ENCODE results near the gene CCIN. TPM values are rescaled to one million over a fixed set of nuclear protein-coding genes. Genes with fewer than 3 reads are reported as not detected.
A peak's percentile ranks its signal among the peaks of the same experiment; 100 is the strongest.

The CCIN gene
- total and polyA plus RNA-seq, 9 of the 15 experiments (the other 6 are each of a cell fraction or from before 2014, with no cell fraction given): not detected

DNA sequence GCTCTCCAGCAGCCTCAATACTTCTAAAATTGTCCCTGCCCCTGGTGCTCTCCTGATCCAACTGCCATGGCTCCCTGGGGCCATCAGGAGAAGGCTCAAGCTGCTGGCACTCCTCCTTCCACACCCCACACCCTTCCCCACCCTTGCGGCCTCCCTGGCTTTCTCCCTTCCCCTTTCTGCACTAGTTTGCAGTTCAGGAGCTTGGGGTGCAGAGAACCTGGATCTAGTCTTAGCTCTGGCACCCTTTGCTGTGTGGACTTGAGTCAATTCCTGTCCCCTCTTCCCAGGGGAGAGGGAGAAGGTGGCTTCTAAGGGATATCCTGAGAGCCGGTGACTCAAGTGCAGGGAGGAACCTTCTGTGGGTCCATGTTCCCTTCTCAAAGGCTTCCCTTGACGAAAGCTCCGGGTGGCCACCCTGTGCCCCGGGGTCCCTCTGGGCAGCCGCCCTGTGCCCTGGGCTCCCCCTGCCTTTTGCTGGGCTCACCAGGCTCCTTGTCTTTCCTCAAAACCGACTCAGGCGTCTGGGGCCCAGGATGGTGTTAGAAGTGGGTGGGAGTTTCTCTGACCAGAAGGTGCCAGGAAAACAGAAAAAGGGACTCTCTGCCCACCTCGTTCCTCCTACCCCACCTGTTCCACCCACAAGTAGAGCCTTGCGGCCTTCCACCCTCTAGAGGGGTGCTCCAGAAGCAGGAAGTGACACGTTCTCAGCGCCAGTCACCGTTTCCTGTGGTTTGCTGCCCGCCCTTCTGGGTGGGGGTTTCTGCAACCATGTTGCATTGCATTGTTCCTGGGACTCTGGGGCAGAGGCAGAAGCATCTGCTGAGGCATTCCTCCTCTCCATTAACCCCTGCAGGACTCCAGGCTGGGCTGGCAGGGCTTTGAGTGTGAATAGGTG lies 17.6 kb upstream of the CCIN start (continued):
- TF ChIP-seq, protein P1, sequence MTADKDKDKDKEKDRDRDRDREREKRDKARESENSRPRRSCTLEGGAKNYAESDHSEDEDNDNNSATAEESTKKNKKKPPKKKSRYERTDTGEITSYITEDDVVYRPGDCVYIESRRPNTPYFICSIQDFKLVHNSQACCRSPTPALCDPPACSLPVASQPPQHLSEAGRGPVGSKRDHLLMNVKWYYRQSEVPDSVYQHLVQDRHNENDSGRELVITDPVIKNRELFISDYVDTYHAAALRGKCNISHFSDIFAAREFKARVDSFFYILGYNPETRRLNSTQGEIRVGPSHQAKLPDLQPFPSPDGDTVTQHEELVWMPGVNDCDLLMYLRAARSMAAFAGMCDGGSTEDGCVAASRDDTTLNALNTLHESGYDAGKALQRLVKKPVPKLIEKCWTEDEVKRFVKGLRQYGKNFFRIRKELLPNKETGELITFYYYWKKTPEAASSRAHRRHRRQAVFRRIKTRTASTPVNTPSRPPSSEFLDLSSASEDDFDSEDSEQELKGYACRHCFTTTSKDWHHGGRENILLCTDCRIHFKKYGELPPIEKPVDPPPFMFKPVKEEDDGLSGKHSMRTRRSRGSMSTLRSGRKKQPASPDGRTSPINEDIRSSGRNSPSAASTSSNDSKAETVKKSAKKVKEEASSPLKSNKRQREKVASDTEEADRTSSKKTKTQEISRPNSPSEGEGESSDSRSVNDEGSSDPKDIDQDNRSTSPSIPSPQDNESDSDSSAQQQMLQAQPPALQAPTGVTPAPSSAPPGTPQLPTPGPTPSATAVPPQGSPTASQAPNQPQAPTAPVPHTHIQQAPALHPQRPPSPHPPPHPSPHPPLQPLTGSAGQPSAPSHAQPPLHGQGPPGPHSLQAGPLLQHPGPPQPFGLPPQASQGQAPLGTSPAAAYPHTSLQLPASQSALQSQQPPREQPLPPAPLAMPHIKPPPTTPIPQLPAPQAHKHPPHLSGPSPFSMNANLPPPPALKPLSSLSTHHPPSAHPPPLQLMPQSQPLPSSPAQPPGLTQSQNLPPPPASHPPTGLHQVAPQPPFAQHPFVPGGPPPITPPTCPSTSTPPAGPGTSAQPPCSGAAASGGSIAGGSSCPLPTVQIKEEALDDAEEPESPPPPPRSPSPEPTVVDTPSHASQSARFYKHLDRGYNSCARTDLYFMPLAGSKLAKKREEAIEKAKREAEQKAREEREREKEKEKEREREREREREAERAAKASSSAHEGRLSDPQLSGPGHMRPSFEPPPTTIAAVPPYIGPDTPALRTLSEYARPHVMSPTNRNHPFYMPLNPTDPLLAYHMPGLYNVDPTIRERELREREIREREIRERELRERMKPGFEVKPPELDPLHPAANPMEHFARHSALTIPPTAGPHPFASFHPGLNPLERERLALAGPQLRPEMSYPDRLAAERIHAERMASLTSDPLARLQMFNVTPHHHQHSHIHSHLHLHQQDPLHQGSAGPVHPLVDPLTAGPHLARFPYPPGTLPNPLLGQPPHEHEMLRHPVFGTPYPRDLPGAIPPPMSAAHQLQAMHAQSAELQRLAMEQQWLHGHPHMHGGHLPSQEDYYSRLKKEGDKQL (CRISPR knock-in tag; IDR thresholded peaks at IDR 0.05; ENCODE audit: borderline replicate concordance): no peak

DNA sequence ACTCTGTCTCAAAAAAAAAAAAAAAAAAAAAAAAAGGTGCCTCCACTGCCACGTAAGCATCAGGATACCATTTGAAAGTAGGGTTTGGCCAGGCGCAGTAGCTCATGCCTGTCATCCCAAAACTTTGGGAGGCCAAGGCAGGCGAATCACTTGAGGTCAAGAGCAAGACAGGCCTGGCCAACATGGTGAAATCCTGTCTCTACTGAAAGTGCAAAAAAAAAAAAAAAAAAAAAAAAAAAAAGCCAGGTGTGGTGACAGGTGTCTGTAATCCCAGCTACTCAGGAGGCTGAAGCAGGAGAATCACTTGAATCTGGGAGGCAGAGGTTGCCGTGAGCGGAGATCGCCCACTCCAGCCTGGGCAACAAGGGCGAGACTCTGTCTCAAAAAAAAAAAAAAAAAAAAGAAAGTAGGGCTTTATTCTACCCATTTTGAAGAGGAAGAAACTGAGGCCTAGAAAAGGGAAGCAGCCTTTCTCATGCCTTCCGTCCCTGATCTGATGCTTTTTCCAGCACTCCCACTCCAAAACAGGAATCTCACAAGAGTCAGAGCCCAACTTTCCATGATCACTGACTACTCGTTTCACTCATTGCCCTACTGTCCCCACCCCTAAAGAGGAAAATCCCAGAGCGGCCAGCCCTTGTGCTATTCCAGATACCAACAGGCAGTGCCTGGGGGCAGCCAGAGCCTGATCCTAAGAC lies 16.3 kb upstream of the CCIN start:
- no TSS peak for BruUV-seq (replicated peaks)
- no peaks in the 10 kb centered on the region for H3K36me3 ChIP-seq (ENCODE audit: control insufficient read depth, insufficient read depth, low read length)
- no peak overlapping the region for H2AFZ ChIP-seq (ENCODE audit: low read depth, low read length)
- no peak for TF ChIP-seq ETS2 (tag; IDR thresholded peaks at IDR 0.05; ENCODE audit: borderline replicate concordance, poor library complexity, severe bottlenecking)
- TF ChIP-seq RBM25 (IDR thresholded peaks at IDR 0.05; ENCODE audit: low read depth, low read length, severe bottlenecking): peak; percentile 88
- peak; percentile 61 for TF ChIP-seq BCOR (IDR thresholded peaks at IDR 0.05)
- H3K9me1 ChIP-seq (ENCODE audit: control insufficient read depth, insufficient read depth, low read length): no peaks in the 10 kb centered on the region
- WGBS (ENCODE audit: insufficient coverage, low coverage, missing lambda C conversion rate): 80% methylated on average over 3 of the region's 10 CpGs
- 0 out of 2 replicates have a peak, but pooled peaks cover 1% of the 10 kb centered on the region for H3K9me3 ChIP-seq (replicated peaks; ENCODE audit: control insufficient read depth, insufficient read depth, low read depth, low read length)
- FAIRE-seq: no peak
- no peaks in the 10 kb centered on the region for H3K27me3 ChIP-seq (ENCODE audit: control insufficient read depth in 2 of 2, insufficient read depth in 2 of 2, low read length in 2 of 2)
- ChIA-PET CTCF (ENCODE audit: low intra/inter-chr PET ratio) (no interaction called here), POLR2A (no interaction called here)
- intact Hi-C loops (cut with micrococcal nuclease): no loop called here
- H4K20me1 ChIP-seq (replicated peaks; ENCODE audit: control insufficient read depth, insufficient read depth, low read length): no peaks in the 10 kb centered on the region
- H3K4me3 ChIP-seq: no peak overlapping the region
- H3K9ac ChIP-seq (ENCODE audit: insufficient read depth in 1 of 2, low read depth in 2 of 2, low read length in 2 of 2): no peak overlapping the region
- H3K4me2 ChIP-seq (ENCODE audit: insufficient read depth, low read length): no peak overlapping the region
- ATAC-seq: no peak
- H3K27ac ChIP-seq (ENCODE audit: extremely low read depth, low read depth, low read length): no peak overlapping the region
- no peak for DNase-seq (ENCODE audit: extremely low read depth in 1 of 4, low spot score in 3 of 4)
- in situ Hi-C loops (cut with MboI): no loop called here
- peaks cover 0 to 11% of the 10 kb centered on the region in 2 experiments; a peak in 3 of 5 replicates for H3K4me1 ChIP-seq (replicated peaks in 1 of 2; ENCODE audit: control insufficient read depth in 2 of 2, insufficient read depth in 2 of 2, low read length in 2 of 2)
- no peaks in the 10 kb centered on the region for H3K79me2 ChIP-seq (ENCODE audit: control insufficient read depth, insufficient read depth, low read length)

All from K562 (cell line).